ENCODE results near the gene CD300LF. TPM values are rescaled to one million over a fixed set of nuclear protein-coding genes. Genes with fewer than 3 reads are reported as not detected.

CD300LF gene
- total RNA-seq, 6 experiments from 2014 or later: 0.44 to 2.6 (median 0.74) TPM; not detected in 1

DNA sequence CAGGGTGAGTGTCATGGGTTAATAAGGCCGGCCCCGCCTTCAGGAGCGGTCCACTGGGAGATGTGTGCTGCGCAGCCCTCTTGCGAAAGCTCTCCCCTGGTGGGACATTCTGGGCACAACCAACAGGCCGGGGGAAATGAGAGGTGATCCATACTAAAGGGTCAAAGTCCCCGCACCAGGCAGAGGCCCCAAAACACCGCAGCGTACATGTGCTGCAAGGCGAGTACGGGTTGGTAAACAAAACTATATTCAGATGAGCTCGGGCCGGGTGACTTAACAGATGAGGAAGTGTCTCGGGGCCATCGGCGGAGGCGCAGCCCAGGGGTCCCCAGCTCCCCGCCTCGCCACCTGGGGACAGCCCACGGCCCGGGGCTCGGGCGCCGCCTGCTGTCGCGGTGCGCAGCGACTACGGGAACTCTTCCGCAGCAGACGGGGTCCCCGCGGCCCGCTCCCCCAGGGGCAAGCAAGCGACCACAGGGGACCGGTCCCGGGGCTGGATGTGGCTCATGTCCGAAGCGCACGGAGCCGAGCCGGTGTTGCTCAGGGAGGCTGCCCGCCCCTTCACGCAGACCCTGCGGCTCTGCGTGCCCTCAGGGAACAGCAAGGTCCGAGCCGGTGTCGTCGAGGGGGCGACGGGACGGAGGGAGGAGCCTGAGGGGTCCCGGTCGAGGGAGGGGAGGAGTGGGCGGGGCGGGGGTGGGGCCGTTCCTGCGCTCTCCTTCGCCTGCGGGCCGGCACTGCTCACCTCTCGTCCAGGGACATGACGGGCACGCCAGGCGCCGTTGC, 24.0 kb upstream of the CD300LF start, which contains the start of gene RAB37:
Gene RAB37 (plus strand): TSS at position 744 of the 786 bp plus-strand sequence. CDS start 17 bp downstream, at position 761.
- peak; percentile 88 to 96 (median 95) for DNase-seq
- Histone ChIP-seq H3K4me3 (peak within 1 kb of the TSS; percentile 46 to 82 (median 66)), H3K27ac (peak within 1 kb of the TSS; percentile 81 to 89 (median 88)), H3K27me3 (no peaks in the 10 kb centered on the region), H3K9me3 (no peaks in the 10 kb centered on the region), H3K4me1 (peaks cover 0 to 20% (median 7%) of the 10 kb centered on the region in 4 donors), H3K36me3 (no peaks in the 10 kb centered on the region)
- ATAC-seq: peak; percentile 85 to 90 (median 86)
- intact Hi-C loops (cut with DNase I): no loop called here
- TF ChIP-seq, protein P1, sequence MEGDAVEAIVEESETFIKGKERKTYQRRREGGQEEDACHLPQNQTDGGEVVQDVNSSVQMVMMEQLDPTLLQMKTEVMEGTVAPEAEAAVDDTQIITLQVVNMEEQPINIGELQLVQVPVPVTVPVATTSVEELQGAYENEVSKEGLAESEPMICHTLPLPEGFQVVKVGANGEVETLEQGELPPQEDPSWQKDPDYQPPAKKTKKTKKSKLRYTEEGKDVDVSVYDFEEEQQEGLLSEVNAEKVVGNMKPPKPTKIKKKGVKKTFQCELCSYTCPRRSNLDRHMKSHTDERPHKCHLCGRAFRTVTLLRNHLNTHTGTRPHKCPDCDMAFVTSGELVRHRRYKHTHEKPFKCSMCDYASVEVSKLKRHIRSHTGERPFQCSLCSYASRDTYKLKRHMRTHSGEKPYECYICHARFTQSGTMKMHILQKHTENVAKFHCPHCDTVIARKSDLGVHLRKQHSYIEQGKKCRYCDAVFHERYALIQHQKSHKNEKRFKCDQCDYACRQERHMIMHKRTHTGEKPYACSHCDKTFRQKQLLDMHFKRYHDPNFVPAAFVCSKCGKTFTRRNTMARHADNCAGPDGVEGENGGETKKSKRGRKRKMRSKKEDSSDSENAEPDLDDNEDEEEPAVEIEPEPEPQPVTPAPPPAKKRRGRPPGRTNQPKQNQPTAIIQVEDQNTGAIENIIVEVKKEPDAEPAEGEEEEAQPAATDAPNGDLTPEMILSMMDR (IDR thresholded peaks at IDR 0.05): peak; percentile 30 to 45 (median 34)
- TF ChIP-seq POLR2A (IDR thresholded peaks at IDR 0.05): peak; percentile 79
- 0% methylated on average over 14 of the region's 67 CpGs for WGBS (ENCODE audit: insufficient coverage, low coverage, low lambda C conversion rate, missing lambda C conversion rate)

DNA sequence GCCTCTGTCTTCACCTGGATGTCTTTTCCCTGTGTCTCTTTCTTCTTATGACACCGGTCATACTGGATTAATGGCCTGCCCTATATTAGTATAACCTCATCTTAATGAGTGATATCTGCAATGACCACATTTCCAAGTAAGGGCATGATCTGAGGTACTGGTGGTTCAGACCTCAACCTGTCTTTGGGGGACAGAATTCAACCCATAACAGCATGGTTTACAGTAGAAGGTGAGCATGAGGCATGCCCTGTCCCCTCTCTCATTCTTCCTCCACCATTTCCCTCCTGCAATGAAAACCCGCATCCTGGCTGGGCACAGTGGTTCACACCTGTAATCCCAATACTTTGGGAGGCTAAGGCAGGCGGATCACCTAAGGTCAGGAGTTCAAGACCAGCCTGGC, 21.5 kb upstream of the CD300LF start:
- H3K9me3 ChIP-seq: no peaks in the 10 kb centered on the region
- TF ChIP-seq, protein P1 (IDR thresholded peaks at IDR 0.05): no peak
- no peak for TF ChIP-seq POLR2A (IDR thresholded peaks at IDR 0.05)
- ATAC-seq (no peak), DNase-seq (no peak)
- 90% methylated on average over 1 of the region's 3 CpGs for WGBS (ENCODE audit: insufficient coverage, low coverage, low lambda C conversion rate, missing lambda C conversion rate)
- peaks cover 0 to 20% (median 7%) of the 10 kb centered on the region in 4 donors for H3K4me1 ChIP-seq
- no peaks in the 10 kb centered on the region for H3K27me3 ChIP-seq
- no peak overlapping the region for H3K27ac ChIP-seq
- no peaks in the 10 kb centered on the region for H3K36me3 ChIP-seq
- no peak overlapping the region for H3K4me3 ChIP-seq
- intact Hi-C loops (cut with DNase I): no loop called here

DNA sequence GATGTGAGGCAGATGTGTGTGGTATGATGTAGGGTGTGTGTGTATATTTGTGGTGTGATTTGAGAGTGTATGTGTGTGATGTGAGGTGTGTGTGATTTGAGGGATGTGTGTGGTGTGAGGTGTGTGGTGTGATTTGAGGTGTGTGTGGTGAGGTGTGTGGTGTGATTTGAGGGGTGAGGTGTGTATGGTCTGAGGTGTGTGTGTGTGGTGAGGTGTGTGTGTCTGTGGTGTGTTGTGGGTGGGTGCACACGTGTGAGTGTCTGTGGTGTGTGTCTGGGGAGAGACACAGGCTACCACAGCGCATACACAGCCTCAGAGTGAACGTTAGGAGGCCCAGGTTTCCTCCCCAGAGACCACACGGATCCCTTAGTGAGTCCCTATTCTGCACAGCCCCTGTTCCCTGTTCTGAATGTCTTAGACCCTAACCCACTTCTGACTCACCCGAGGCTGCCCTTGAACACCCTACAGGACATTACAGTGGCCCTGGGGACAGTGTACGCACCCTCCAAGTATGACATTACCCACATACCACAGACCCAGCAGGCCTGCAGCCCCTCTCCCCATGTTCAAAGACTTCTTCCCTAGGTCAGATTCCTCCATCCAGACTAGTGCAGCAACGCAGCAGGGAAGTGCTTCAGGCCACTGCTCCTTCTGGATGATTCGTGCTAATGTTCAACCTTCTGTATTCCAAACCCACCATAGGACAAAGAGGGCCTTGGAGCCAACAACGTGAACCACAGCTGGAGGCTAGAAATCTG, 20.8 kb upstream of the CD300LF start:
- ATAC-seq (no peak), DNase-seq (no peak)
- peaks cover 0 to 16% (median 6%) of the 10 kb centered on the region in 4 donors for H3K4me1 ChIP-seq
- no peak overlapping the region for H3K27ac ChIP-seq
- H3K9me3 ChIP-seq: no peaks in the 10 kb centered on the region
- intact Hi-C loops (cut with DNase I): no loop called here
- H3K4me3 ChIP-seq: no peak overlapping the region
- no peaks in the 10 kb centered on the region for H3K36me3 ChIP-seq
- 70% methylated on average over 3 of the region's 9 CpGs for WGBS (ENCODE audit: insufficient coverage, low coverage, low lambda C conversion rate, missing lambda C conversion rate)
- no peaks in the 10 kb centered on the region for H3K27me3 ChIP-seq
- TF ChIP-seq, protein P1 (IDR thresholded peaks at IDR 0.05): no peak
- TF ChIP-seq POLR2A (IDR thresholded peaks at IDR 0.05): no peak

DNA sequence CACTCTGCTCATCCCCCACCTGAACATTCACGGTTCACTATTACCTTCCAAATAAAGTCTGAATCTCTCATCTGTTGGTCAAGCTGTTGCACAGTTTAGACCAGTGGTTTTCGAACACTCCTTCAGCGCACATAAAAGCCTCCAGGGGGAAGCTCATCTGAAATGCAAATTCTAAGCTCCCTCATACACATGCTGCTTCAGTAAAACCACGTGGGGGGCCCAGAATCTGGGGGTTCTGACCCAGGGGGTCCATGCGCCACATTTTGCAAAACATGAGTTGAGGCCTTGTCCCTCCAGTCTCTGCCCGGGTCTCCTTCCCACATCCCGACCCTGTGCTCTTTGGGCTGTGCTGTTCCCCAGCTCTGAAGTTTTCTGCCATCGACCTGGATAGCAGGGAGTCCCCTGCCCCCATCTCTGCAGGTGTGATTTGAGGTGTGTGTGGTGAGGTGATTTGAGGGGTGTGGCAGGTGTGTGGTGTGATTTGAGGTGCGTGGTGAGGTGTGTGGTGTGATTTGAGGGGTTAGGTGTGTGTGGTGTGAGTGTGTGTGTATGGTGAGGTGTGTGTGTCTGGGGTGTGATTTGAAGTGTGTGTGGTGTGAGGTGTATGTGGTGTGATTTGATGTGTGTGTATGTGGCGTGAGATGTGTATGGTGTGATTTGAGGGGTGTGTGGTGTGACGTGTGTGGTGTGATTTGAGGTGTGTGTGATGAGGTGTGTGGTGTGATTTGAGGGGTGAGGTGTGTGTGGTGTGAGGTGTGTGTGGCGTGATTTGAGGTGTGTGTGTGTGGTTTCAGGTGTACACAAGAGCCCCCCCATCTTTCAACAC, 19.5 kb upstream of the CD300LF start:
- Histone ChIP-seq H3K4me1 (peaks cover 0 to 5% (median 2%) of the 10 kb centered on the region in 4 donors), H3K27me3 (no peaks in the 10 kb centered on the region), H3K36me3 (no peaks in the 10 kb centered on the region), H3K9me3 (no peaks in the 10 kb centered on the region), H3K27ac (no peak overlapping the region), H3K4me3 (no peak overlapping the region)
- TF ChIP-seq, protein P1 (IDR thresholded peaks at IDR 0.05): no peak
- TF ChIP-seq POLR2A (IDR thresholded peaks at IDR 0.05): no peak
- intact Hi-C loops (cut with DNase I): no loop called here
- ATAC-seq (no peak), DNase-seq (no peak)
- WGBS (ENCODE audit: insufficient coverage, low coverage, low lambda C conversion rate, missing lambda C conversion rate): 56% methylated on average over 10 of the region's 12 CpGs
